Measurements from ENCODE around the gene RTEL1.
A peak's percentile ranks its signal among the peaks of the same experiment; 100 is the strongest.
"Not testable (repeated sequence)": the region's sequence is repeated elsewhere in the genome, so short reads cannot be mapped to it uniquely, and the experiment has no call there.

Gene RTEL1

GRCh38 chr20:63730189-63730733 lies 72.1 kb downstream of the RTEL1 start:
- DNase-seq (ENCODE audit: low read depth) = not testable (repeated sequence)

- no peak for DNase-seq (ENCODE audit: low read depth)
Measured at GRCh38 chr20:63731410-63731809, 73.3 kb downstream of the RTEL1 start.

- no peak for DNase-seq (ENCODE audit: low read depth)
Measured at GRCh38 chr20:63732118-63733095, 74.3 kb downstream of the RTEL1 start.

- DNase-seq (ENCODE audit: low read depth) = no peak
Measured at GRCh38 chr20:63733117-63733516, 75.0 kb downstream of the RTEL1 start.

GRCh38 chr20:63733579-63734081 lies 75.5 kb downstream of the RTEL1 start:
- no peak for DNase-seq (ENCODE audit: low read depth)

- no peak for DNase-seq (ENCODE audit: low read depth)
Measured at GRCh38 chr20:63734111-63734945, 76.2 kb downstream of the RTEL1 start.

- DNase-seq (ENCODE audit: low read depth) = no peak
Measured at GRCh38 chr20:63734946-63735858, 77.1 kb downstream of the RTEL1 start.

- peak; percentile 77 for DNase-seq (ENCODE audit: low read depth)
Measured at GRCh38 chr20:63735859-63736718, 78.0 kb downstream of the RTEL1 start, which contains the start of gene LIME1. Gene LIME1, plus strand, starts transcription at chr20:63736664. Its CDS starts 886 bp downstream, at chr20:63737550.

- DNase-seq (ENCODE audit: low read depth) = peak; percentile 65
Measured at GRCh38 chr20:63736893-63737694, 79.0 kb downstream of the RTEL1 start.

GRCh38 chr20:63737695-63737944 lies 79.5 kb downstream of the RTEL1 start:
- no peak for DNase-seq (ENCODE audit: low read depth)

GRCh38 chr20:63737945-63738686 lies 80.0 kb downstream of the RTEL1 start:
- no peak for DNase-seq (ENCODE audit: low read depth)

- no peak for DNase-seq (ENCODE audit: low read depth)
Measured at GRCh38 chr20:63738687-63739129, 80.6 kb downstream of the RTEL1 start.

GRCh38 chr20:63739130-63740069 lies 81.3 kb downstream of the RTEL1 start, which contains the start of gene SLC2A4RG:
Gene SLC2A4RG, plus strand, starts transcription at chr20:63739776. Its CDS starts 137 bp downstream, at chr20:63739913.
- peak; percentile 56 for DNase-seq (ENCODE audit: low read depth)

GRCh38 chr20:63740070-63740626 lies 82.0 kb downstream of the RTEL1 start:
- peak; percentile 63 for DNase-seq (ENCODE audit: low read depth)

- DNase-seq (ENCODE audit: low read depth) = no peak
Measured at GRCh38 chr20:63740627-63741353, 82.7 kb downstream of the RTEL1 start.

GRCh38 chr20:63741354-63741675 lies 83.2 kb downstream of the RTEL1 start:
- no peak for DNase-seq (ENCODE audit: low read depth)
